Globus pallidus (tissue), 1 donor: Measurements from ENCODE around the gene MUC5B.

Source experiments
- DNase-seq: peaks from one replicate; pipeline ENCODE4 v3.0.0-alpha.2; 2015; ENCODE audit warnings: low spot score

Gene MUC5B

DNA sequence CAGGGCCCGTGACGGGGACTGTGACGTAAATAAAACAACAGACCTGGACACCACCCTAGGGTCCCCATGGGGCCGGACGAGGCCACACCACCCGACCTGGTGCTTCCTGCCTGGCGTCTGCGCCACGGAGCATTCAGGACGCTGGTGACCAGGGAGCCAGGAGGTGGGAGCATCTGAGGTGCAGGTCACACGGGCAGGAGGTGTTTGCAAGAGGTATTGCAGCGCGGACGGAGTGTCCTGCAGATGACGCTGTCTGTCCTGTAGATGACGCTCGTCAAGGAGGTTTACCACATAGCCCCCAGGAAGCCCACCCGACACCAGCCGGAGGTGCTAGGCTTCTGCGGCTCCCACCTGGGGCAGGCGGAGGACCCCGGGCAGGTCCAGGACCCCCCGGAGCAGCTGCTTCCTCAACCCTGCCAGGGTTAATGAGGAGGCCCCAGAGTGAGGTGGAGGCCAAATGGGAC is 986 bp upstream of the MUC5B start:
- DNase-seq: no peak

GRCh38 chr11:1223346-1224110 is 662 bp downstream of the MUC5B start:
- no peak for DNase-seq

GRCh38 chr11:1224111-1224490 is 1.2 kb downstream of the MUC5B start:
- DNase-seq: no peak

GRCh38 chr11:1224491-1225385 is 1.9 kb downstream of the MUC5B start:
- DNase-seq: no peak

- DNase-seq: no peak
Observed at GRCh38 chr11:1225386-1226225, 2.7 kb downstream of the MUC5B start.

DNA sequence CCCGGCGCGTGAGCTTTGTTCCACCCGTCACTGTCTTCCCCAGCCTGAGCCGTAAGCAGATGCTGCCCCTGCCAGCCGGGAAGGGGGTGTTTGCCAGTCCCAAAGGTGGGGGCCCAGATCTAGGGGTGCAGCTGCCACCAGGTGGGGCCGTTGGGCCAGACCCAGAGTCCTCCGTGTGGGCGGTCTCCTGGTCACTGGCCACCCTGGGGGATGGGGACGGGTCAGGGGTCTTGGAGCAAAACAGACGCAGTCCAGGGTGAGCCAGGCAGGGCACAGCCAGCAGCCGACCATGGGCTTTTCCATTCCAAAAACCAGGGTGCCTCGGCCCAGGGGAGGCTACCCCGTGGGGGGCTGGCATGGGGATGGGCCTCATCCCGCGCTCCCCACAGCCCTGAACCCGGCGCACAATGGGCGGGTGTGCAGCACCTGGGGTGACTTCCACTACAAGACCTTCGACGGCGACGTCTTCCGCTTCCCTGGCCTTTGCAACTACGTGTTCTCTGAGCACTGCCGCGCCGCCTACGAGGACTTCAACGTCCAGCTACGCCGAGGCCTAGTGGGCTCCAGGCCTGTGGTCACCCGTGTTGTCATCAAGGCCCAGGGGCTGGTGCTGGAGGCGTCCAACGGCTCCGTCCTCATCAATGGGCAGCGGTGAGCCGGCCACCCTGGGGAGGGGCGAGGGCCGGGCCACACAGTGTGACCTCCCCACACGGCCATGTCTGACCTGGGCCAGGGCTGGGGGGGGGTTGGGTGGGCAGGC is 3.5 kb downstream of the MUC5B start:
- no peak for DNase-seq

DNA sequence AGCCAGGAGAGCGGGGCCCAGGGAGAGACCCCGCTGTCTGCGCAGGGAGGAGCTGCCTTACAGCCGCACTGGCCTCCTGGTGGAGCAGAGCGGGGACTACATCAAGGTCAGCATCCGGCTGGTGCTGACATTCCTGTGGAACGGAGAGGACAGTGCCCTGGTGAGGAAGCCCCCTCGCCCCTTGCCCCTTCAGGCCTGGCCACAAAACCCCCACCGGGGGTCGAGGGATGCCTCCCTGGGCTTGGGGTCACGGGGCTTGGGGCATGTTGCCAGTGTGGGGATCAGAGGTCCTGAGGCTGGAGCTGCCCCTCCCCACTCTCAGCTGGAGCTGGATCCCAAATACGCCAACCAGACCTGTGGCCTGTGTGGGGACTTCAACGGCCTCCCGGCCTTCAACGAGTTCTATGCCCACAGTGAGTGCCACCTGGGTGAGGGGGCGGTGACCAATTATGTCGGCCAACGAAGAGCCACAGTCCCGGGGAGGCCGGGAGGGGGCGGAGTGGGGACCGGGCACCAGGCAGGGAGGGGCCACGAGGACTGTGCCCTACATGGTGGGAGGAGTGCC is 4.2 kb downstream of the MUC5B start:
- no peak for DNase-seq

DNA sequence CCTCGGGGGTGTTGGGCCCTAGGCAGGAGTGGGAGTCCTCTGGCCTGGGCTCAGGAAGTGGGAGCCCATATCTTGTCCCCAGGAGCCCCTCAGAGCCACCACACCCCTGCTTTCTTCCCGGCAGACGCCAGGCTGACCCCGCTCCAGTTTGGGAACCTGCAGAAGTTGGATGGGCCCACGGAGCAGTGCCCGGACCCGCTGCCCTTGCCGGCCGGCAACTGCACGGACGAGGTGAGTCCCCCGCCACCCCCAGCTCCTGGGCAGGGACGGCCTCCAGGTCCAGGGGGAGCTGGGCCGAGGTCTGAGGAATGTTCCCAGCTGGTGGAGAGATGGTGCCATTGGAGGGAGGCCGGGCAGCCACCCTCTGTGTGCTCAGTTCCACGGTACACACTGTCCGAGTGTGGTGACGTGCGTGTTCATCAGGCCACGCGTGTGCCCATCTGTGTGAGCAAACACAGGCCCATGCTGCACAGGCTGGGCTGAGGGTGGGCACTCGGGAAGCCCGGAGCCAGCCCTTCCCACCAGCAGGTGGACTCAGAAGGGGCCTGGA is 4.8 kb downstream of the MUC5B start:
- no peak for DNase-seq

DNA sequence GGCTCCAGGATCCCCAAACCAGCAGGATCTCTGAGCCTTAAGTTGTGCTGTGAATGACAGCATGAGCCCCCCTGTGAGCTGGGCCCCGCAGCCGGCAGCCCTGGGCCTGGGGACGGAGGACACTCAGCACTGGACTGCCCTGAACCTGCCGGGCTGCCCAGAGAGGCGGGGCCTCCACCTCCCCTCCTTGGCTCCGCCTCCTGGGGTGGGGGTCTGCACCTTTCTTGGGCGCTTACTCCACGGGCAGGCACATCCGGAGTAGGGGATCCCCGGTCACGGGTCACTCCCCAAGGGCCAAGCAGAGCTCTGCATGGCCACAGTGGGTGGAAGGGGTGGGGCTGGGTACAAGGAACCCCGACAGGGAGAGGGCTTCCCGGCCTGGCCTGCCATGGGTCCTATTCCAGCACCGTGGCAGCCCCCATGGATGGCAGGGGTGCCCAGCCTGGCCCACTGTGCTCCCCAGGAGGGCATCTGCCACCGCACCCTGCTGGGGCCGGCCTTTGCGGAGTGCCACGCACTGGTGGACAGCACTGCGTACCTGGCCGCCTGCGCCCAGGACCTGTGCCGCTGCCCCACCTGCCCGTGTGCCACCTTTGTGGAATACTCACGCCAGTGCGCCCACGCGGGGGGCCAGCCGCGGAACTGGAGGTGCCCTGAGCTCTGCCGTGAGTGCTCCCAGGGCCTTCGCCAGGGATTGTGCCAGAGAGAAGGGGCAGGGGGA is 5.4 kb downstream of the MUC5B start:
- DNase-seq: no peak

DNA sequence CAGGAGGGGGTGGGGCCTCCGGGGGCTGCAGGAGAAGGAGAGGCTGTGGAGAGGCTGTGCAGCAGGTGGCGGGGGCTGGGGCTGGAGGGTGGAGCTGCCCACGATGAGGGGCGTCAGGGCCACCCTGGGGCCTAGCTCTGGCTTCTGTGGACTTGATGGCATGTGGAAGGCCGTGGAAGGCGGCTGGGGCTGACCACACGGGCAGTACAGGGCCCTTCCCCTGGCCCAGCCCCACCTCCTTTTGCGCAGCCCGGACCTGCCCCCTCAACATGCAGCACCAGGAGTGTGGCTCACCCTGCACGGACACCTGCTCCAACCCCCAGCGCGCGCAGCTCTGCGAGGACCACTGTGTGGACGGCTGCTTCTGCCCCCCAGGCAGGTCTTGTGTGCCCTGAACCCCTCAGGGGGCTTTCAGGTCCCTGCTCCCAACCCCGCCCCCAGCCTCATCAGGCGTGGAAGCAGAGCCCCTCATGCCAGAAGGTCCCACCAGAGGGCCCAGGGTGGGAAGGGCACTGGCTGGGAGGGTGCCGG is 6.1 kb downstream of the MUC5B start:
- no peak for DNase-seq

GRCh38 chr11:1229471-1230120 is 6.7 kb downstream of the MUC5B start:
- no peak for DNase-seq

DNA sequence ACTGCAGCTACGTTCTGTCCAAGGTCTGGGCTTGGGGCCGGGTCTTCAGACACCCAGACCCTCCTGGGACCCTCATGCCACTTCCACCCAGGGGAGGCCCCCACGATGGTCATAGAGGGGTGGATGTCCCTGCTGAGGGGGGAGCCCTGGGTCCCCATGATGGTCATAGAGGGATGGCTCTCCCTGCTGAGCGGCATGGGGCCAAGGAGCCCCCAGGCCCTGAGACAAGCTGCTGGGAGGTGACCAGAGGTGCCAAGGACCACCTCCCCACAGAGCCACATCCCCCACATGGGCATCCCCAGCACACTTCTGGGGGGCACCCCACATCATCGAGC is 7.2 kb downstream of the MUC5B start:
- no peak for DNase-seq

DNA sequence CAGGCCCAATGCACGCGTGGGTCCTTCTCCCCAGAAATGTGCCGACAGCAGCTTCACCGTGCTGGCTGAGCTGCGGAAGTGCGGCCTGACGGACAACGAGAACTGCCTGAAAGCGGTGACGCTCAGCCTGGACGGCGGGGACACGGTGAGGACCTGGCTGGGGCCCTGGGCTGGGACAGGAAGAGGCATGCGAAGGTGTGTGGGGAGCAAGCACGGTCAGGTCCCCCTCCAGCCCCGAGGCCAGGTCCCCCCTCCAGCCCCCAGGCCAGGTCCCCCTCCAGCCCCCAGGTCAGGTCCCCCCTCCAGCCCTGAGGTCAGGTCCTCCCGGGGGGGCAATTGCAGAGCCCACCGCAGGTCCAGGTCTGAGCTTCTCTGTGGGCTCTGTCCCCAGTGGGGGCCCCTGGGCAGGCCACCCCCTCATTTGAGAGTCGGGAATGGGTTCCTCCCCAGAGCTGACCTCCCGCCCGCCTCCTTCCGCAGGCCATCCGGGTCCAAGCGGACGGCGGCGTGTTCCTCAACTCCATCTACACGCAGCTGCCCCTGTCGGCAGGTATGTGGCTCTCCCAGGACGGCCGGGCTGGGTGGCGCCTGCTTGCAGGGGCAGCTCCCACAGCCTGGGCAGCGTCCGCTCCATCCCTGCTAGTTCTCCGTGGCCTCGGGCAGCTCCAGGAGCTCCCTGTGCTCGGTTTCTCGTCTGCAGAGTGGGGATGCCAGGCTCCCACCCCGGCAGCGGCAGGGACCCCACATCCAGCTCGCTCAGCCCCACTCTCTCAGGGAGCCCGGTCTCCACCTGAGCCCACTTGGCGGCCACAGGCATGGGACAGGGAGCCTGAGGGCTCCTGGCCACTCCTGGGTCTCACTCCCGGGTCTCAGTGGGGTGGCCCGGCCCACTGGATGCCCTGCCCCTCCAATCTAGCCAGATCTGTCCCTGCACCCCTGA is 7.9 kb downstream of the MUC5B start:
- no peak for DNase-seq

DNA sequence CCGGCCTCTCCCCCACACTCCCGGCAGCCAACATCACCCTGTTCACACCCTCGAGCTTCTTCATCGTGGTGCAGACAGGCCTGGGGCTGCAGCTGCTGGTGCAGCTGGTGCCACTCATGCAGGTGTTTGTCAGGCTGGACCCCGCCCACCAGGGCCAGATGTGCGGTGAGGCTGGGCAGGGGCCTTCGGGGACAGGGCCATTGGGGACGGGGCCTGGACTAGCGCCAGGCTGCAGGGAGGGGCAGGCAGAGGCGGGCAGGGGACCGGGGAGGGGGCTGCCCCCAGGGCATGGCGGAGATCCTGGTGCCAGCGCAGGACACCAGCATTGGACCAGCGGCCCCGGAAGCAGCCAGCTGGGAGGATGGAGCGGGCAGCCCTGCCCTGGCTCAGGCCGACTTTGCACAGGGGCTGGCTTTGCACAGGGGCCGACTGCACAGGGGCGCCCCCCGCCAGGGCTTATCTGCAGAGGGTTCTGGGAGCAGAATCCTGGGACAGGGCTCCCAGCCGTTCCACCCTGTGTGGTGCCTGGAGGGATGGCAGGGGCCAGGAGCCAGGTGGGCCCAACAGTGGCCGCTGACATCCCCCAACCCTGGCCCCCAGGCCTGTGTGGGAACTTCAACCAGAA is 8.6 kb downstream of the MUC5B start:
- DNase-seq: no peak

DNA sequence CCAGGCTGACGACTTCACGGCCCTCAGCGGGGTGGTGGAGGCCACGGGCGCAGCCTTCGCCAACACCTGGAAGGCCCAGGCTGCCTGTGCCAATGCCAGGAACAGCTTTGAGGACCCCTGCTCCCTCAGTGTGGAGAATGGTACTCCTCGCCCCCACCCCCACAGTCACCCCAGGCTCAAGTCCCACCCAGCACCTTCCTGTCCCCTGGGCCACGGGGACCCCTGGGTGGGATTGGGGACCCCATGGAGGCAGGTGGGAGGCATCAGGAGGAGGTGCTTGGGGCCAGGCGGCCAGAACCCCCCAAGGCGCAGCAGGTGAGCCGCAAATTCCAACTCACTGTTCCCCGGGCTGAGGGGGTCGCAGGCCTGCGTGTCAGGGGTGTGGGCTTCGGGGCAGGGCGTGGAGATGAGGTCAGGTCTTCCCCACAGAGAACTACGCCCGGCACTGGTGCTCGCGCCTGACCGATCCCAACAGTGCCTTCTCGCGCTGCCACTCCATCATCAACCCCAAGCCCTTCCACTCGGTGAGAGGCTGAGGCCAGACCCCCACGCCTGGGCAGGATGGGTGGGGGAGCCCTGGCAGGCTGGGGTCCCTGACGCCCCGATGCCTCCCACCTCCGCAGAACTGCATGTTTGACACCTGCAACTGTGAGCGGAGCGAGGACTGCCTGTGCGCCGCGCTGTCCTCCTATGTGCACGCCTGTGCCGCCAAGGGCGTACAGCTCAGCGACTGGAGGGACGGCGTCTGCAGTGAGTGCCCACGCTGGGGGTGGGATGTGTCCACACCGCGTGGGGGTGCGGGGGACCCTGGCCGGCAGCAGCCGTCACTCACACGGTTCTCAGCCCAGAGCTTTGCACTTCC is 9.4 kb downstream of the MUC5B start:
- DNase-seq: no peak

DNA sequence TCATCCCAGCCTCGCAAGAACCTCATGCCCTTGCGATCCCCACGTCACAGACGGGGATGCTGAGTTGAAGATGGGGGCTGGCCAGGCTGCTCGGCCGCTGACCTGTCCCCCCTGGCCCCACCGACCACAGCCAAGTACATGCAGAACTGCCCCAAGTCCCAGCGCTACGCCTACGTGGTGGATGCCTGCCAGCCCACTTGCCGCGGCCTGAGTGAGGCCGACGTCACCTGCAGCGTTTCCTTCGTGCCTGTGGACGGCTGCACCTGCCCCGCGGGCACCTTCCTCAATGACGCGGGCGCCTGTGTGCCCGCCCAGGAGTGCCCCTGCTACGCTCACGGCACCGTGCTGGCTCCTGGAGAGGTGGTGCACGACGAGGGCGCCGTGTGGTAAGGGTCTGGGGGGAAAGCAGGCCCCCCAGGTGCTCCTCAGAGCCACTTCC is 10.0 kb downstream of the MUC5B start:
- DNase-seq: no peak
